HG02970 (cell line): ENCODE measurements around the gene FUT9.

Source experiments
- ATAC-seq: cut with Tn5 transposase; IDR thresholded peaks from one replicate; pipeline ENCODE4 v1.9.1; 2021; ENCODE audit warnings: mild to moderate bottlenecking, moderate library complexity, moderate number of reproducible peaks; ENCODE audit not compliant: unreplicated experiment, low FRiP score

The FUT9 gene

DNA sequence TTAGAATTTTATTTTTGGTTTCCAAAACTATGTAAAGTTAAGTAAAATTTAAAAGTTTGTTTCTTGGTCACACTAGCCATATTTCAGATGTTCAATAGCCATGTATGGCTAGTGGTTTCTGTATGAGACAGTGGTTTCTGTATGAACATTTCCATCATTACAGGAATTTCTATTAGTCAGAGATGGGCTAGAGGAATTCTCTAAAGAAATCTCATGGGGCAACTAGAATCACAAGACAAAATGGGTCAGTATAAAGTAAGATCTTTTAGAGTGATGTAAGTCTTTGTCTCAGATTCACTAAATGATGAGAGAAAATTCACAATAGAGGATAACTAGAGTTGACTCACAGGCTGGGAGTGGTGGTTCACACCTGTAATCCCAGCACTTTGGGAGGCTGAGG lies 149.0 kb downstream of the FUT9 start:
- no peak for ATAC-seq

DNA sequence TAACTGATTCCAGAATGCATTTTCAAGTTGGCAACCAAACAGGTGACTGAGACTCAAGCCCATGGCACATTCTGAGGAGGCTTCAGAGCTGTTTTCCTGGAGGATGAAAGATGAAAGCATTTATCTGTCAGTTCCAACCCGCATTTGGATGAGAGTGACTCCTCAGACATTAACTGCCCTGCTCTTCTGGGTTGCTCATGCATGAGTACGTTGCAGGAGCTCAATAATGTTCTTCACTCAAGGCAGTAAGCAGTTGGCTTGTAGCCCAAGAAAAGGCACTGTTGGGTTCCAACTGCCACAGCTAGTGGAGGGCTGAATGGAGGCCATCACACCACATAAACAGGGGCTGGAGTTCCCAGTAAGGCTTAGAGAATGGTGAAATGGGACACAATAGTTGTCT lies 155.3 kb downstream of the FUT9 start:
- ATAC-seq = no peak

DNA sequence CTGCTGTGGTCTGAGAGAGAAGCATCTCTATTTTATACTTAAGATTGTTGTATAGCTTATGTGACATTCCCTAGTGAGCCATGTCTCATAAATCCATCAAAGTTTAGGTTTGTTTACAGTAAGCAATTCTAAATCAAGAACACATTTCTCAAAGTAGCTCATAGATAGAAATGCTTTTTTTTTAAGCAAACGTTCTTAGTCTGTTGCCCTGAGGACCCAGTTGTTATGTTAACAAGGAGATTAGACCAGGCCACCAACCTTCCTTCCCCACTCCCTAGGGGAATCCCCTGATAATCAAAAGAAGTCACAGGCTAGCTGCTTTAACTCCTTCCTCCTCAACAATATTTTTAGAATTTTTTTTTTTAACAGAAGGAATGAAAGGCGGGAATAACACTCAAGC lies 169.0 kb downstream of the FUT9 start:
- no peak for ATAC-seq

DNA sequence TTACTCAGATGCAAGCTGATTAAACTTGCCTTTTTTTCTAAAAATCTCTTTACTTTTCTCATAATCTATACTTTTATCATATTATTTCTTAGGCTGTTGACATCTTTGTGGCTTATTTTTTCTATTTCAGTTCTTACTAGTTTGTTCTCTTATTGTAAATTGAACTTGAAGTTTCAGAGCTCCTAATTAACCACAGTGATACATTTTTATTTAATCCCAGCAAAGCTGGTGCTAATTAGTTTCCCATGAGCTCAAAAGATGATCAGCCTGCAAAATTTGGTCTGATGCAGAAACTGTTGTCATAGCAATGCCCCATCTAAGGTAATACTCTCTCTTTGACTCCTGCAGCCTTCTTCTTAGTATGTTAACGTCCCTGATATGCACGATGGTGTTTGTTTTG lies 170.3 kb downstream of the FUT9 start:
- ATAC-seq = no peak

DNA sequence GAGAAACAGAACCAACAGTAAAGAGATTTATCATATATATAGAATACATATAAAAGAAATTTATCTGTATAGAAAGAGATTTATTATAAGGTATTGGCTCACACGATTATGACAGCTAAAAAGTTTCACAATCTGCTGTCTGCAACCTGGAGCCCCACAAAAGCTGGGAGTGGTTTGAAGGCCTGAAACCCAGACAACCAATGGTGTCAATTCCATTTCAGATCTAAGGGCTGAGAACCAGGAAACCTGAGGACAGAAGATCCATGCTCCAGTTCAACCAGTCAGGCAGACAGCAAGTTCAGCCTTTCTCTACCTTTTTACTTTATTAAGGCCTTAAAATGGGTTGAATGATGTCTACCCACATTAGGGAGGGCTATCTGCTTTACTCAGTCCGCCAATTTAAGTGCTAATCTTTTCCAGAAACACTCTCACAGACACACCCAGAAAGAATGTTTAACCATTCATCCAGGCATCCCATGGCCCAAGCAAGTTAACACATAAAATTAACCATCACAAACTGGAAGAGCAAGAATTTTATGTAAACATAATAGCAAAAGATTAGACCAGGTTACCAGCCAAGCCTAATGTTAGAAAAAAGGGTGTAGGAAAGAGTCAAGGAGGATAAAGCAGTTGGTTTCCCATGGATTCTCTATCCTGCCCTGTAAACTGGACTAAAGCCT lies 170.9 kb downstream of the FUT9 start:
- ATAC-seq = no peak

DNA sequence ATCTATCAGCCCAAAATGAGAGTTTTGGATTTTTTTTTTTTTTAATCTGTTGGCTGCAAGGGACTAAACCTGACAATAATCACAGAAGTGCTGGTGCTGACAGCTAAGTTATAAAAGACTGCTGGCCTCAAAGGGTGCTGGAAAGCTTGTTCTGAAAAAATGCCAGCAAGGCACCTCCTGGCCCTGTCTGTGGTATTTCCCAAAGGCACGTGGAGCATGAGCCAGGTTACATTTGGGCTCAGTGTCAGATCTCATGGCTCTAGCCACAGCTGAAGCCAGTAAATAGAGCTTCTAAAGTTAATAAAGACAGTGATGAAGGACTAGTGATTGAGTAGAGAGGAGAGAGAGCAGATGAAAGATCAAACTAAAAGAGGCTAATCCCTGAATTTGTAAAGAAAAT lies 178.9 kb downstream of the FUT9 start:
- no peak for ATAC-seq

DNA sequence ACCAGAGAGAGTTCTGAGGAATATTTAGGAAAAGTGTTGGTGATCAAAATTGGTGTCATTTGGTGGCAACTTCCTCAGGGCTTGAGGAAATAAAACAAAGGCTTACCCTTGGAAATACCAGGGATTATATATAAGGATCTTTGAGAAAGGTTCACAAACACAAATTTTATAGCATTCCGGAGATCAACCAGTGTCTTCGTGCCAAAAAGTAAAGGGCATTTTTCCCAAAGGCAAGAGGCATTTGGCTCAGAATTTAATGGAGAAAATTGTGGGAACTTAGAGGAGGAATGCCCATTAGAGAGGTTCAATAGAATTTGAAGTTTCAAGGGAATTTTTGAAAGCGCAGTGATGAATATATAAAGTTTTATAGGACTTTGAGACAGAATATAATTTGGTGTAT lies 179.5 kb downstream of the FUT9 start:
- no peak for ATAC-seq

DNA sequence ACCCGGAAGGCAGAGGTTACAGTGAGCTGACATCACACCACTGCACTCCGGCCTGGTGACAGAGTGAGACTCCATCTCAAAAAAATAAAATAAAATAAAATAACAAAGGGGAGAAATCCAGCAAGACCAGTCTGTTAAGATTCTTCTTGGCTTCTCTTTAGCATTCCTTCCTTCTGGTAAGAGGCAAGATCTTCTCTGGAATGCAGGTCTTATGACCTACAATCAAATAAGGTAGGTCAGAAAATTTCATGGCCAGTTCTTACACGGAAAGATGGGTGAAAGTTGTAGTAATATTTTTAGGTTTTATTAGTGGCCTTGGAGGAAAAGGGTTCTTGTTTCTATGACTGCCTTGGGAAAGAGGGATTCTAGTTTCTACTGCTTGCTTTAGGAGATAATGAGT lies 180.9 kb downstream of the FUT9 start:
- no peak for ATAC-seq

DNA sequence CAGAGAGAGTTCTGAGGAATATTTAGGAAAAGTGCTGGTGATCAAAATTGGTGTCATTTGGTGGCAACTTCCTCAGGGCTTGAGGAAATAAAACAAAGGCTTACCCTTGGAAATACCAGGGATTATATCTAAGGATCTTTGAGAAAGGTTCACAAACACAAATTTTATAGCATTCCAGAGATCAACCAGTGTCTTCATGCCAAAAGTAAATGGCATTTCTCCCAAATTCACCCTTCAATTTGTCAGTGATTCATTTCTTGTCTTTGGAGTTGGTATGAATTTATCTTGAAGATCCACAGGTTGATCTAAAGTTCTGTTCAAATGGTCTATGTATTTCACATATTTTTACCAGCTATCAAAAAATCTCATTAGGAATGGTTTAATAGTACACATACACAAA lies 181.5 kb downstream of the FUT9 start:
- ATAC-seq = no peak

DNA sequence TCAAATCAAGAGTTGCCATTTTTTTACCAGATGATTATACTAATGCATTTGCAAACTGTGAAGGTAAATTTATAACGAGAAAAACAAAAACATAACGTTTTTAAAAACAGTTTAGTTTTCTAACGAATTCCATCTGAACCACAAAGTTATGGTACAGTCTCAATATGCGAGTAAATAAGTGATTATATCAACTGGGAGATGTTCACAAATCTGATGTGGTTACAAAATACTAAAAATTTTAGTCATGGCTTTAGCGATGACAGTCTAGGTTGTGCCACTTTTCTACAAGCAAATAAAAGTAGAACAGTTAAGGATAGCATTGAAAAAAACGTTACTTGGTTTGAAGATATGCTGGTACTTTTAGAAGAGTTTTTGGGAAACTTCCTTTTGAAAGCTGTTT lies 186.8 kb downstream of the FUT9 start:
- no peak for ATAC-seq

DNA sequence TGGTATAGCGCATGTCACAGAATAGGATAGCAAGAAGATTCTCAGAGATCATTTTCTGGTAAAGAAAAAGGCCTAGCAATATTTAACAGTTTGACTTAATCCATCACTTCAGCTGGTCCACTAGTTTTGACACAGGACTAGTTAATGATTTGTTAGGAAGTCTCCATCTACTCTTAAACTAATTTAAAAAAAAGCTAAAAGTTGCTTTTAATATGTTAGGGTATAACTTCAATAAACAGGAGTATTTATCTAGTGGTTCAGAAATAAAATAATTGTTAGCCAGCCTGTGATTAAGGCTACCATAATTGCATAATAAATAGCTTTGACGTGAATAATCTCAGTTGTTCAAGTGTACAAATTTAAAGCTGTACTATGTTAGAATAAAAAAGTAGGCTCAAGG lies 195.6 kb downstream of the FUT9 start:
- no peak for ATAC-seq

DNA sequence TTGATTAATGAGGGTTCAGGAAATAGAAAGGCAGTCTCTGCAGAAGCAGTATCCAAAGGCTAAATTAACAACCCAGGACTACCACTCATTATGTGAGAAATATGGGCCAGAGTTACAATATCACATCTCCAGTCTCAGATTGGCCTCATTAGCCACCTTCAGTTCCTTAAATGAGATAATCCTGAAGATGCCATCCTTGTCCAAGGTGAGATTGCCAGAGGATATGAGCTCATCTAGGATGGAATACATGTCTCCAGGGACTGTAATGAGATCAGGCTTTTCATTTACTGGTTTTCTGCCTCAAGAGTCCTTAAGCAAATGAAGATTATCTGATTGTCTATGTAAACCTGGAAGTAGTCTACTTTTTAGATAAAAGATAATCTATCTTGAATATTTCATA lies 196.3 kb downstream of the FUT9 start:
- ATAC-seq = no peak

DNA sequence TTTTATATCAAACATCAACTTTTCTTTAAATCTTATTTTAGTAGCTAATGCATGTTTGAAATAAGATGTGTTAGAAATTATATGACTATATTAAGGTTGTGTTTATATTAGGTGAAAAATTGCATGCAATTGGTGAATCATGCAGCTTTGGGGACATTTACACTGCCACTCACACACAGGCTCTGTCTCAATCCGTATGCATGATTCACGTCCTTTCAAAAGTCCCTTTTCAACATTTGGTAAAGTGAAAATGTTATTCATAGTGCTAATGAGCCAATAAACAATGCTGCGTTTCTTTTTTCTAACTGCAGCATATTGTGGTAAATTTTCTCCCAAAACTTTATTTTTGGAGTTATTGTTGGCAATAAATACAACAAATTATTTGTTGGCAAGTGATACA lies 198.0 kb downstream of the FUT9 start:
- no peak for ATAC-seq

DNA sequence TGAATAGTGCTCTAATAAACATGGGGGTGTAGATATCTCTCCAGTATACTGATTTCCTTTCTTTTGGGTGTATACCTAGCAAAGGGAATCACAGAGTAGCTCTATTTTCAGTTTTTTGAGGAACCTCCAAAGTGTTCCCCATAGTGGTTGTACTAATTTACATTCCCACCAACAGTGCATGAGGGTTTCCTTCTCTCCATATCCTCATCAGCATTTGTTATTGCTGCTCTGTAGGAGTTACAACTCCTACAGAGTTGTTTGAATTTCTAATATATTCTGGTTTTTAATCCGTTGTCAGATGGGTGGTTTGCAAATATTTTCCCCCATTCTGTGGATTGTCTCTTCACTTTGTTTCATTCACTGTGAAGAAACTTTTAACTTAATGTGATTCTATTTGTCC lies 207.9 kb downstream of the FUT9 start:
- no peak for ATAC-seq

DNA sequence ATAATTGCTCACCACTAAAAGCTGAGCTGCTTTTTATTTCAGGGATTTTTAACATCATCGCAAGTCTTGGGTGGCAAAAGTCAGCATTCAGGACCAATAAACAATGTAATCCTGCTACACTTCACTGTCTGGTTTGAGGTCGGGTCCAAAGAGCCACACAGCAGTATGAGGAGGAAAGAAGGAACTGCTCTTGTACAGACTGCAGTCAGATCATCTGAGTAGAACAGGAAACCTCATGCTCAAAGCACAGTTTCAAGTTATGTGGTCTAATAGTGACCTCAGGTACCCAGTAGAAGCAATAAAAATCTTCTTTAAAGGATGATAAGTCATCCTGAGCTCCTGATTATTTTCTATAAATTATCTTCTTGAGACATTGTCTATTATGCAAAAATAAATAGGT lies 211.4 kb downstream of the FUT9 start:
- no peak for ATAC-seq

DNA sequence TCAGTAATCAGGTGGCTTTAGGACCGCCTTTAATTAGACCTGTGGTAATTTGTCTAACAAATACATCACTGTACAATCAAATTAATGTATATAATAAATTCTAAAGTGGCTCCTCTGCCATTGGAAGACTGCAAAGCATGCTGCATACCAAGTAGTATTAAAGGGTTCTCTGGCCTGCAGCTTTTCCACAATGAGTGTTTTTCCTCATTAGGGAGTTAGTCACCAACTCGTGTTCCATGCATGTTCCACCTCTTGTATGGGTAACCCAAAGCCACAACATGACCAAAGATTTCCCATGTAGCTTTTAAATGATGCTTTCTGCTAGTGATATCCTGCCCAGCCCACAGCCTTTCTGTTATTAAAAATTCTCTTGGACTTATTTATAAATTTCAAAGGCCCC lies 218.7 kb downstream of the FUT9 start:
- no peak for ATAC-seq

DNA sequence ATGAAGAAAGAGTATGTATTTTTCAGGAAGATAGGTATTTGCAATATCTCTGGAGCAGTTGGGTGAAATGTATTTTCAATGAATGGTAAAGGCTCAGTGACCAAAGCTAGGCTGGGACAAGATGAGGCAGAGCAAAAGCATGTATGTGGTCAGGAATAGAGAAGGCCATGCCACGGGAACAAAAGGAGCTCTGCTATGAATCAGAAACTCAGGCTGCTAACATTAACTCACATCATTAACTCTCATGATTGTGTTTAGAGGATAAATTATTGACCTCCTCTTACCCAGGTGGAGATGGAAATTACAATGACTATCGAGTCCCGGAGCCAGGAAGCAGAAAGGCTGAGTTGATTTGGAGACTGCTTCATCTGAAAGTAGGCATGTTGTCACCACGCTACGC lies 220.2 kb downstream of the FUT9 start:
- ATAC-seq = no peak

DNA sequence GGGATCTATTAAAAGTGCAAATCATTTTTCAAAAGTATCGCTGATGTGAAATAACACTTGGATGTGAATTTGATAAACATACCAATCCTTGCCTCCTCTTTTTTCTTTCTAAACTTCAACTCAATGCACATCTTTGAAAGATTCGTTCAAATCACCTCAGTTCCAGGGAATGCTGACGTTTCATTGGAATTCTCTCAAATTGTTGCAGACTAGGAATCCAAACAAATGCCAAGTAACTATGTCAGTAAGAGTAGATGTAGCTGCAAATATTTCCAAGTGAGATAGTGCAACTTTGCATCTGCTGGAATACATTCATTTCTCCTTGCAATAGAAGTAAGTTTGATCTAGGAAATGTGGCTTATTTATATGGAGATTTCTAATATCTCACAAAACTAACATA lies 220.7 kb downstream of the FUT9 start:
- ATAC-seq = no peak

DNA sequence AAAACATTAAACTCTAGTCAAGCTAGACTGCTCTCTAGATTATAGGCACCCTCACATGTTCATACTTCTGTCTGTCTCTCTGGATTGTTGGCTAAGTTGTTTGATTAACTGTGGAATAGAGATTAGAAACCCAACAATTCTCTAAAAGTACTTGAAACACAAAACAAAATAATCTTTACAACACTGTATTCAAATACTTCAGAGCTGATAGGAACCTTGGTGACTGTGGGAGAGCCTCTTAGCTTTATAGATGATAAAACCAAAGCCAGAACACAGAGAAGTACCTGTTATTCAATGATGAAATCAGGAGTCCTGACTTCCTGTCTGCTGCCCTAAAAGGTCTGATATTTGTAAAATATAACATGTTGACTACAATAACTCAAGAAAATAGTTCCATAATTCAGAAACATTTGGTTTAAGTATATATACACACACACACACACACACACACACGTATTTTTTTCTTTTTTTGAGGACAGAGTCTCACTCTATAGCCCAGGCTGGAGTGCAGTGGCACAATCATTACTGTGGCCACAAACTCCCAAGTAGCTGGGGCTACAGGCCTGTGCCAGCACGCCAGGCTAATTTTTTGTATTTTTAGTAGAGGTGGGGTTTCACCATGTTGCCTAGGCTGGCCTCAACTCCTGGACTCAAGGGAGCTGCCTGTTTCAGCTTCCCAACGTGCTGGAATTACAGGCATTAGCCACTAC lies 222.0 kb downstream of the FUT9 start:
- no peak for ATAC-seq

DNA sequence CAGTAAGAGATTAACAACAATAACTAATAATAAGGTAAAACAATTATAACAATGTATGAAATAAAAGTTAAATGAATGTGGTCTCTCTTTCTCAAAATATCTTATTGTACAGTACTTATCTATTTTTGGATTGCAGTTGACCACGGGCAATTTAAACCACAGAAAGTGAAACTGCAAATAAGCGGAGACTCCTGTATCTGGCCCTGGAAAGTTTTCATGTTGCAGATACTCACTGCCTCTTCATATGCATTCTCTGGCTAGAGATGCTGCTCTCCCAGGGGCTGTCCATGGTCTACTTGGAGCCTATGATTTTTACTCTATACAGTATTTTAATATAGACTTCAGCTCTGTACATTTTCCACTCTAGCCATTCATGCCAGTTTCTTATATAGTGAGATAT lies 230.8 kb downstream of the FUT9 start:
- no peak for ATAC-seq

DNA sequence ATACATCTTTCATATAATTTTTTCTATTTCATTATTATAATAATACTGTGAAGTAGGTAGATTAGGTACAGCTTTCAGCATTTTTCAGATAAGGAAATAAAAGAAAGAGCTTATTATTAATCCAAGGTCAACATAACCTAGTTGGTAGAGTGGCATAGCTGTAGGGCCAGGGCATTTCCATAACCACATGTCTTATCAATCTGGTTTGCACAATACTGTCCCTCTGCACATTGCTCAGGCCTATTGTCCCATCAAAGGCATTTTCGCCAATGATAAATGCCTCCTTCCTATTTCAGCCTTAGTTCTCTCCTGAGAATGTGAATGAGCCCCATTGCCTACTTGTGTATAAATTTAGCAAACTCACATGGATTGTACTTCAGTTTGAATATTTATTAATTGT lies 234.0 kb downstream of the FUT9 start:
- no peak for ATAC-seq

DNA sequence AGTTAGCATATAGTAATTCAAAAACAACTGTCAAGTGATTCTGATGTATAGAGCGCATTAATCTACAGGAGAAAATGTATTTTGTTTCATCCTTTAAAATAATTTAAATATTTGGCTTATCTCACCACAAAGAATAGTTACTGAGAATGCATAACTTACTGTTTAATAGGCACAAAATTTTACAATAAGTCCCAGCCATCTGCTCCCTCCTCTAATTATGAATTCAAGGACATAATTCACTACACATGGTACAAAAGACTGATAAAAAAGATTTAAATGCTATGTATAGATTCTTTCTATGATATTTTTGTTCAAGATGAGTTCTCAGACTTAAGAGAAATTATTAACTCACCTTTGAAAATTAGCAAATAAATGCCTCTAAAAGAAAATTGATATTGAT lies 242.0 kb downstream of the FUT9 start:
- ATAC-seq = no peak
